GM18499 (cell line): ENCODE measurements around the gene HMGCS2.

Source experiments
- ATAC-seq: cut with Tn5 transposase; IDR thresholded peaks from one replicate; pipeline ENCODE4 v1.9.1; 2021; ENCODE audit warnings: moderate number of reproducible peaks; ENCODE audit not compliant: insufficient read depth, unreplicated experiment

The HMGCS2 gene

GRCh38 chr1:119768778-119769177, at the start of gene HMGCS2:
Gene HMGCS2 (minus strand): TSS chr1:119768905. CDS start chr1:119768844, 61 bp downstream.
- ATAC-seq: no peak

DNA sequence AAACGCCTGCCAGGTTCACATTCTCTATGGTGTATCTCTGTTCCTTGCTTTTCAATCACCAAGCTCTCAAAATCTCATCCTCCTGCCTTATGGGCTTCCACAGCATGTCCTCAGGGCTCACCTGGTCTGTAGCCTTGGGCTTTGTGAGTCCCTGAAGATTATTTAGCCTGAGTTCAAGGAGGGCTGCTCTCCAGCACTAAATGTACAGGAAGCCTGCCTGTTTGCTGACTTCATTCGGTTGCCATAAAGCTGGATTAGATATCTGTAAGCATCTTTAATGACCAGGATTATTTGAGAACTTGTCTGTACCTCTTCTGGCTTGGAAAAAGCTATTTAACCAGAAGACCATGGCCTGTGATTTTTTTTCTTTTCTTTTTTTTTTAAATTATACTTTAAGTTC, 49.5 kb upstream of the HMGCS2 start:
- ATAC-seq: no peak

DNA sequence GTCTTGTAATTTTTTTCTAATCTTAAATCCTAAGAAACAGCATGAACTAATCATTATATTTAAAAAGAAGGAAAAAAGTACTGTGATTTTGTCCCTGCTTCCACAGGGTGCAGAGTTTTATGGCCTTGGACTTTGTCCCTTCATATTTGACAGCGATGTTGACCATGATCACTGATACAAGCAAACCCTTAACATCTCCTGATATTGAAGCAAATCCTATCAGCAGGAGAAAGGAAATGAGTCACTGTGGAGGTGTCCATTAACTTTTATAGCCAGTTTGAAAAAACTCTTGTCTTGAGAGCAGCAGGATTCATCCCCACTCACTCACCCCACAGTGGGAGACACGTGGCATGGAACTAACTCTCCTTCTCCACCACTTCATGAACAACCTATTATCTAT, 47.7 kb upstream of the HMGCS2 start:
- ATAC-seq: no peak

GRCh38 chr1:119815928-119816327, 47.2 kb upstream of the HMGCS2 start:
- no peak for ATAC-seq

GRCh38 chr1:119815361-119815760, 46.7 kb upstream of the HMGCS2 start:
- no peak for ATAC-seq

DNA sequence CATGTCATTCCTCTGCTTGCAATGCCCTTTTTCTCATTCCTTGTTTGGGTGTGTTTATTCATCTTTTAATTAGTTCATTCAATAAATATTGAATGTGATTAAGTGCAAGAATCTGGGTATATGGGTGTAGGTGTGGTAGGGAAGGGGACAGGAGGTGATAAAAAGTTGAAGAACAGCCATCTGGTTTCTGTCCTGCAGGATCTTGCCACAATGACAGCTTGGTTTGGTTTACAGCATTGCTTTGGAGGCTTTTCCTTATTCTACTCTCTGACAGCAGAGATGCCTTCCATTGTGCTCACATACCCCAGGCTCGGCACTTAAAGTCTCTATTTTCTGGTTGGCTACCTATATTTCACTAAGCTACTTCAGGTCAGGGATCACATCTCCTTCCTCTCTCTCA, 45.6 kb upstream of the HMGCS2 start:
- ATAC-seq: no peak

DNA sequence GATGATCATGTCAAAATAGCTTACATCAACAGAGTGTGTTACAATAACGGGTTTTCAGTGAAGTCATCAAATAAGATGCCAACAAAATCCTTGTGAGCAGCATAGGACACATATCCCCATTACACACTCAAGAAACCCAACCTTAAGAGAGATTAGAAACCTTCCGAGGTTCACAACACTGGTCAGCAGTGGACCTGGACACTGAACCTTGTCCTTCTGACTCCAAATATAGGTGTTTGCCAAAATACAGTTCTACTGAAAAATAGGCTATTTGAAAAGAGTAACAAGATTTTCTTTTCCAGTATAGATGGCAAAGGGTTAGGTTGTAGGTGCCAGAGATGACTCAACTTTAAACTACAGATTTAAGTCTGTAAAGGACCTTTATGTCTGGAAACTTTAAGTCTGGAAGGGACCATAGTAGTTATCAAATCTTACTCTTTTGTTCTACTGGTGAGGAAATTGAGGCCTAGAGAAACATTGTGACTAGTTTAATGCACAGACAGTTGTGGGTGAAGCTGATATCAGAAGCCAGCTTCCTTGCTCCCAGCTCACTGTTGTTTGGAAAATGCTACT, 43.4 kb upstream of the HMGCS2 start:
- ATAC-seq: no peak

- ATAC-seq: no peak
These were observed 42.7 kb upstream of the HMGCS2 start, which contains the start of gene REG4 for GRCh38 chr1:119811387-119811786. Gene REG4 (minus strand): TSS chr1:119811460. CDS start chr1:119808769, 2,691 bp downstream.

DNA sequence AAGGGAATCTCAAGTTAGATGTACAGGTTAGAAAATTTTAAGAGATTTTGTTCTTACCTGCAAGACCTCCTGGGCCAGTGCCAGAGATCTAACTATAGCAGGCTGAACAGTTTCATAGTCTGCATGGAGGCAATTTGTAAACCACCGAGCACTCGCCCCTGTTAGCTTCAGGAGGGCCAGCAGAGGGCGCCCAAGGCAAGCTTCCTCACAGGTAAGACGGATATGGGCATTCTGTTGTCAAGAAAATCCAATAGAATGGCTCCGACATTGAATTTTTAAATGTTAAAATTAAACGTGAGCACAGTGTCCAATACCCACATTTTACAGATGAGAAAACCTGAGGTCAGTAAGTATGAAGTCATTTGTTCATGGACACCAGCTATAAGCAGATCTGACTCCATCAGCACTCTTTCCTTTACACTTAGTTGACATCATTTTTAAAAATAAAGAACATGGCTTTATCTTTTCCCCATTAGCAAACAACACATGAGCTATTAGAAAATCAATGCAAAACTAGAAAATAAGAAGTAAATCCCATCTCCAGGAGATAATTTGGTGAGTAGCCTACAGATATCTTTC, 40.4 kb upstream of the HMGCS2 start:
- no peak for ATAC-seq

- ATAC-seq: no peak
These were observed 39.8 kb upstream of the HMGCS2 start for GRCh38 chr1:119808491-119808890.

GRCh38 chr1:119806489-119806888, 37.8 kb upstream of the HMGCS2 start:
- ATAC-seq: no peak

DNA sequence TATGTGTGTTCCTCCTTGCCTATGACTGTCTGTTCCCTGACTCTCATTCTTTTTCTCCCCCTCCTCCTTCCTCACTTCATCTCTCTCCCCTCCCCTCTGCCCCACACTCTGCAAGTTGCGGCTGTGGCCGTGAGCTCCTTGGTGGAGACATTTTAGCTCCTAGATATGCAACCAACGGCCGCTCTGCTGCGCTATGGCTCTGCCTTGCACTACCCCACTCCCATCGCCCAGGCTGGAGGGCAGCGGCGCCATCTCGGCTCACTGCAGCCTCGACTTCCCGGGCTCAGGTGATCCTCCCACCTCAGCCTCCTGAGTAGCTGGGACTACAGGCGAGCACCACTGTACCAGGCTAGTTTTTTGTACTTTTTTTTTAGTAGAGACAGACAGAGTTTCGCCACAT, 37.0 kb upstream of the HMGCS2 start:
- ATAC-seq: no peak

GRCh38 chr1:119805247-119805646, 36.5 kb upstream of the HMGCS2 start:
- no peak for ATAC-seq

GRCh38 chr1:119799599-119800177, 31.0 kb upstream of the HMGCS2 start:
- no peak for ATAC-seq

- no peak for ATAC-seq
These were observed 30.3 kb upstream of the HMGCS2 start for GRCh38 chr1:119799003-119799402.

DNA sequence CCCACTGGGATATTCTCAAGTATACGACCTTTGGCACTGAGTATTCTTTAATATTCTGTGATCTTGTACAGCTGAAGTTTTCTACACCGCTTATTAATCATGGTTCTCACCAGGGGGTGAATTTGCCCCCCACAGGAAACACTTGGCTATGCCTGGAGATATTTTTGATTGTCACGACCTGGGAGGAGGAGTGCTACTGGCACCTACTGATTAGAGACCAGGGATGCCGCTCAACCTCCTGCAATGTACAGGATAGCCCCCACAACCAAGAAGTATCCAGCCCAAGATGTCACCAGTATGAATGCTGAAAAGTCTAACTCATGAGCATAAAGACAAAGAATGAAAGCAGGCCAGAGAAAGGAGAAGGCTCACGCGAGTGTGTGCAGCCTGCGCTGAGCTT, 28.9 kb upstream of the HMGCS2 start:
- ATAC-seq: no peak

GRCh38 chr1:119797162-119797561, 28.5 kb upstream of the HMGCS2 start:
- no peak for ATAC-seq

- ATAC-seq: no peak
These were observed 26.8 kb upstream of the HMGCS2 start for GRCh38 chr1:119795261-119796200.

- ATAC-seq: no peak
These were observed 26.2 kb upstream of the HMGCS2 start for GRCh38 chr1:119794876-119795240.

- no peak for ATAC-seq
These were observed 25.6 kb upstream of the HMGCS2 start for GRCh38 chr1:119794230-119794875.

GRCh38 chr1:119791377-119791776, 22.7 kb upstream of the HMGCS2 start:
- ATAC-seq: no peak
